Stimulated activated CD8-positive, alpha-beta memory T cell treated with anti-CD3 and anti-CD28 coated beads, Interleukin-15, amount 100 ng/mL, for 48 hours (primary cell): Measurements from ENCODE around the gene TSPAN5.
"Not testable (repeated sequence)": the region's sequence is repeated elsewhere in the genome, so short reads cannot be mapped to it uniquely, and the experiment has no call there.

Source experiments
- DNase-seq, 2 donors: peaks; one replicate each; pipeline ENCODE4 v3.0.0-alpha.2; 2020; ENCODE audit warnings: low read depth in 2 of 2

TSPAN5 gene

DNA sequence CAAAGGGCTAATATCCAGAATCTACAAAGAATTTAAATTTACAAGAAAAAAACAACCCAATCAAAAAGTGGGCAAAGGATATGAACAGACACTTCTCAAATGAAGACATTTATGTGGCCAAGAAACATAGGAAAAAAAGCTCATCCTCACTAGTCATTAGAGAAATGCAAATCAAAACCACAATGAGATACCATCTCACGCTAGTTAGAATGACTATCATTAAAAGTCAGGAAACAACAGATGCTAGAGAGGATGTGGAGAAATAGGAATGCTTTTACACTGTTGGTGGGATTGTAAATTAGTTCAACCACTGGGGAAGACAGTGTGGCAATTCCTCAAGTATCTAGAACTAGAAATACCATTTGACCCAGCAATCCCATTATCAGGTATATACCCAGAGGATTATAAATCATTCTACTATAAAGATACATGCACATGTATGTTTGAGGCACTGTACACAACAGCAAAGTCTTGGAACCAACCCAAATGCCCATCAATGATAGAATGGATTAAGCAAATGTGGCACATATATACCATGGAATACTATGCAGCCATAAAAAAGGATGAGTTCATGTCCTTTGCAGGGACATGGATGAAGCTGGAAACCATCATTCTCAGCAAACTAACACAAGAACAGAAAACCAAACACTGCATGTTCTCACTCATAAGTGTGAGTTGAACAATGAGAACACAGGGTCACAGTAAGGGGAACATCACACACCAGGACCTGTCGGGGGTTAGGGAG is 197.1 kb downstream of the TSPAN5 start:
- DNase-seq = not testable (repeated sequence)

GRCh38 chr4:98457422-98457821 is 201.0 kb downstream of the TSPAN5 start:
- not testable (repeated sequence) for DNase-seq

GRCh38 chr4:98452091-98452490 is 206.3 kb downstream of the TSPAN5 start:
- no peak for DNase-seq

GRCh38 chr4:98448908-98449307 is 209.5 kb downstream of the TSPAN5 start:
- DNase-seq = no peak

- no peak for DNase-seq
Observed at GRCh38 chr4:98447648-98448047, 210.8 kb downstream of the TSPAN5 start.

DNA sequence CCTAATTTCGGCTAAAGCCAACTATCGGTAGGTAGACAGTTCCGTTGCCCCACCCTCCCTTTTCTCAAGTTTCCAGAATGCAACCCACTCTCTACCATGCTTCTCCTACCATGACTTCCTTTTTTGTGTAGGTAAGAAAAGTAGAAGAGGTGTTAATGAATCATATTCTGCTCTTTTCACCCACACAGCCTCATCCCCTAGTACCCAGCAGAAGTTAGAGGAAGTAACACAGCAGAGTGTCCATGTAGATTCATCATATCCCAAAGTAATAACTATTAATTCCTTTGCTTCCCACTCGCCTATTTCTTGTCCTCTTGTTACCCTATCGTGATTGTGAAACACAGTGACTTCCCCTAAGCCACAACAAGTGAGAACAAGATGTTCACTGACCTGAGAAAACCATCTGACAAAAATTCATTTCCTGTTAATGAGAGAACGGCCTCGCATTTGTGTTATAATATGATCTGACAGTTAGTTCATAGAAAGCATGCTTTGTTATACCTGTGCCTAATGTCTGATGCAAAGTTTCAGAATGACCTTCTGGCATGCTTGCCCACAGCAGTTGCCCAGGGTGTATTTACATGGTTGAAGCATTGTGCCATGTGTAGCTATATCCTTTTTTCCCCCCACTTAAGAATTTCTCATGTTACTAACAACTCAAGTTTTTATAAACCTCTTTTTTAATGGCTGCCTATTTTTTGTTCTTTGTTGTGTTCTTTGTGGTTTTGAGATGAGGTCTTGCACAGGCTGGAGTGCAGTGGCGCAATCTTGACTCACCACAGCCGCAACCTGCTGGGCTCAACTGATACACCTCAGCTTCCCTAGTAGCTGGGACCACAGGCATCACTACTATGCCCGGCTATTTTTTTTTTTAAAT is 211.7 kb downstream of the TSPAN5 start:
- peak; percentile 57 to 66 for DNase-seq

DNA sequence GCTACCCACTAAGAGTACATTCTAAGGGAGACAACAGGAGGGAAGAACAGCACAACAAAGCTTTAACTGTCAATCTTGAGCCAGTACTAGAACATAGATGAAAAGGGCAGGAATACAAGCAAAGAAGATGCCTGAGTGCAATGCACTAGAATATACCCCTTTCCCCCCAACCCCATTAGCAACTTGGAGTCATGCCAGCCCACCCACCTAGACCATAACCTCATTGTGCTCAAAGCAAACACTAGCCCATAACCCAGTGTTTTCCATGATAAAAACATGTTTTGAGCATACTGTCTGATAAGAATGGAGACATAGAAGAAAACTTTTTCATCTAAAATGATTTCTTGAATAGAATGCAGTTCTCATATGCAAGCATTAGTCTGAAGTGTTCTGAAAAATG is 214.0 kb downstream of the TSPAN5 start:
- no peak for DNase-seq

- no peak for DNase-seq
Observed at GRCh38 chr4:98434816-98435215, 223.6 kb downstream of the TSPAN5 start.

GRCh38 chr4:98433691-98434090 is 224.7 kb downstream of the TSPAN5 start:
- DNase-seq = no peak

DNA sequence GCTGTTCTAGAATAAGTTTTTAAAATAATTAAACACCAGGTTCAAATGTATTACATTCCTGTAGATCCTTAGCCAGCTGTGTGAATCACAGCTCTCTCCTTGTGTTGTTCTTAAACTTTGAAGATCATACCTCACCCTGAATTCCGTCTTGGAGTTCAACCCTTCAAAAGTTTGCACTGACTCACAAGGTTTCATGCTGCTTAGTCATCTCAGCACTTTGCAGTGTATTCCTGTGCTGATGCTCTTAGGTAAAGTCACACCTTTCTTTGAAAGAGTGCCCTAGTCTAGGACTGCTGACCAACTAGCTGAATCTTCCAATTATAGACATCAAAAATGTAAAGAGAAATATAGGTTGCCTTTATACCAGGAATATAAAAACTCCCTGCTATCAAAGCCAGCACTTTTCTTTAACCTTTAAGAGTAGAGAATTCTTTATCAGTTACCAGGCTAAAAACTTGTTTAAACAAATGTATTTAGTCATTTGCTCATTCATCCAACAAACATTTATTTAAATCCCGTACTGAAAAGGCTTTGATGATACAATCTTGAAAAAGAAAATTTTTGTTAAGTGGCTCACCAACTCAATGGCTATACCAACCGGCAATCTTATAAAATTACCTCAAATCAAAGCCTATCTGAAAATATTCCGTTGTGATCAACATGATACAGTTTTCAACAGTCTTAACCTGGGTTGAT is 227.6 kb downstream of the TSPAN5 start:
- no peak for DNase-seq

- DNase-seq = no peak
Observed at GRCh38 chr4:98423009-98423408, 235.4 kb downstream of the TSPAN5 start.

DNA sequence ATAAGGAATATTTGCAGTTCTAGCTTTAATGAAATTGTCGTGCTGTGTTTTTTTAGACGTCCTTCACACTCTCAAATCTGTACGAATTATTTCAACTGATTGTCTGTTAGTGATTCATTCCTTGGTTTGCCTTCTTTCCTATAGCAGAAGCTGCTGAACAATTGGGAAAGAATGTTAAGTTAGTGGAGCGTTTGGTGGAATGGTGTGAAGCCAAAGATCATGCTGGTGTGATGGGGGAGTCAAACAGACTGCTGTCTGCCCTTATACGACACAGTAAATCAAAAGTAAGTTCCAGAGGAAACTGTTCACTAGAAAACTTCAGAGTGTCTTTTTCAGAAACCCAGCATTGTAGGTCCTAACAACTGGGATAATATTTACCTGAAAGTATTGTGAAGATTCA is 237.3 kb downstream of the TSPAN5 start:
- no peak for DNase-seq
